ENCODE measurements around the gene EPHA7.

DNA sequence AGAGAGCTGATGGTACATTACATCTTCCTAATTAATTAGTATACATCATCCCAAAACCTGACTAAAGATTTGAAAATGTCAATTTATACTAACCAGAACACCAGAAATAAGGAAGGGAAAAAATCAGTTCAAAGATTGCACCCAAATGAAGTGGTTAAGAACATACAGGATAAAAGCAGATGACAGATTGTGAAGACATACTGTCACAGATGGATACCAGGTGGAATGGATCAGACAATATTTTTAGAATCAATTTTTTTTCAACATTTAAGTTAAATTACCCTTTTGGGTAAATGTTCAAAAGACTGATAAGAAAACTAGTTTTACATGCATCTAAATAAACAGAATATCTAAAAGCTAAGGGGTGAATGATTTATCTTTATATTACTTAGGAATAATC lies 47.6 kb downstream of the EPHA7 start:
- TF ChIP-seq ARNTL (CRISPR knock-in tag; IDR thresholded peaks at IDR 0.05; ENCODE audit: borderline replicate concordance, low read depth), result no peak
- TF ChIP-seq ZNF70 (CRISPR knock-in tag; IDR thresholded peaks at IDR 0.05), result no peak
- TF ChIP-seq, protein P1, sequence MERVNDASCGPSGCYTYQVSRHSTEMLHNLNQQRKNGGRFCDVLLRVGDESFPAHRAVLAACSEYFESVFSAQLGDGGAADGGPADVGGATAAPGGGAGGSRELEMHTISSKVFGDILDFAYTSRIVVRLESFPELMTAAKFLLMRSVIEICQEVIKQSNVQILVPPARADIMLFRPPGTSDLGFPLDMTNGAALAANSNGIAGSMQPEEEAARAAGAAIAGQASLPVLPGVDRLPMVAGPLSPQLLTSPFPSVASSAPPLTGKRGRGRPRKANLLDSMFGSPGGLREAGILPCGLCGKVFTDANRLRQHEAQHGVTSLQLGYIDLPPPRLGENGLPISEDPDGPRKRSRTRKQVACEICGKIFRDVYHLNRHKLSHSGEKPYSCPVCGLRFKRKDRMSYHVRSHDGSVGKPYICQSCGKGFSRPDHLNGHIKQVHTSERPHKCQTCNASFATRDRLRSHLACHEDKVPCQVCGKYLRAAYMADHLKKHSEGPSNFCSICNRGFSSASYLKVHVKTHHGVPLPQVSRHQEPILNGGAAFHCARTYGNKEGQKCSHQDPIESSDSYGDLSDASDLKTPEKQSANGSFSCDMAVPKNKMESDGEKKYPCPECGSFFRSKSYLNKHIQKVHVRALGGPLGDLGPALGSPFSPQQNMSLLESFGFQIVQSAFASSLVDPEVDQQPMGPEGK (CRISPR knock-in tag; IDR thresholded peaks at IDR 0.05; ENCODE audit: borderline replicate concordance), result no peak
- TF ChIP-seq, protein P2, sequence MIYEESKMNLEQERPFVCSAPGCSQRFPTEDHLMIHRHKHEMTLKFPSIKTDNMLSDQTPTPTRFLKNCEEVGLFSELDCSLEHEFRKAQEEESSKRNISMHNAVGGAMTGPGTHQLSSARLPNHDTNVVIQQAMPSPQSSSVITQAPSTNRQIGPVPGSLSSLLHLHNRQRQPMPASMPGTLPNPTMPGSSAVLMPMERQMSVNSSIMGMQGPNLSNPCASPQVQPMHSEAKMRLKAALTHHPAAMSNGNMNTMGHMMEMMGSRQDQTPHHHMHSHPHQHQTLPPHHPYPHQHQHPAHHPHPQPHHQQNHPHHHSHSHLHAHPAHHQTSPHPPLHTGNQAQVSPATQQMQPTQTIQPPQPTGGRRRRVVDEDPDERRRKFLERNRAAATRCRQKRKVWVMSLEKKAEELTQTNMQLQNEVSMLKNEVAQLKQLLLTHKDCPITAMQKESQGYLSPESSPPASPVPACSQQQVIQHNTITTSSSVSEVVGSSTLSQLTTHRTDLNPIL (CRISPR knock-in tag; IDR thresholded peaks at IDR 0.05; ENCODE audit: low read depth), result no peak
- no peak for TF ChIP-seq ZNF8 (CRISPR knock-in tag; IDR thresholded peaks at IDR 0.05)
- no peak for TF ChIP-seq BACH2 (CRISPR knock-in tag; IDR thresholded peaks at IDR 0.05; ENCODE audit: borderline replicate concordance)
- no peak for TF ChIP-seq GLIS3 (CRISPR knock-in tag; IDR thresholded peaks at IDR 0.05)
- TF ChIP-seq ESRRG (CRISPR knock-in tag; IDR thresholded peaks at IDR 0.05), result no peak
- TF ChIP-seq TOX (CRISPR knock-in tag; IDR thresholded peaks at IDR 0.05; ENCODE audit: borderline replicate concordance), result no peak
- TF ChIP-seq, protein P3, sequence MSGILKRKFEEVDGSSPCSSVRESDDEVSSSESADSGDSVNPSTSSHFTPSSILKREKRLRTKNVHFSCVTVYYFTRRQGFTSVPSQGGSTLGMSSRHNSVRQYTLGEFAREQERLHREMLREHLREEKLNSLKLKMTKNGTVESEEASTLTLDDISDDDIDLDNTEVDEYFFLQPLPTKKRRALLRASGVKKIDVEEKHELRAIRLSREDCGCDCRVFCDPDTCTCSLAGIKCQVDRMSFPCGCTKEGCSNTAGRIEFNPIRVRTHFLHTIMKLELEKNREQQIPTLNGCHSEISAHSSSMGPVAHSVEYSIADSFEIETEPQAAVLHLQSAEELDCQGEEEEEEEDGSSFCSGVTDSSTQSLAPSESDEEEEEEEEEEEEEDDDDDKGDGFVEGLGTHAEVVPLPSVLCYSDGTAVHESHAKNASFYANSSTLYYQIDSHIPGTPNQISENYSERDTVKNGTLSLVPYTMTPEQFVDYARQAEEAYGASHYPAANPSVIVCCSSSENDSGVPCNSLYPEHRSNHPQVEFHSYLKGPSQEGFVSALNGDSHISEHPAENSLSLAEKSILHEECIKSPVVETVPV (CRISPR knock-in tag; IDR thresholded peaks at IDR 0.05), result no peak
- no peak for TF ChIP-seq ZNF565 (CRISPR knock-in tag; conservative IDR thresholded peaks at IDR 0.05; ENCODE audit: low read depth)
